Fibroblast of mammary gland (primary cell): ENCODE data around the gene POLR2E.

Source experiments
- DNase-seq: peaks from one replicate; pipeline ENCODE4 v3.0.0-alpha.2; 2010; ENCODE audit warnings: low read depth
- H3K4me3 ChIP-seq: 2 replicates; pipeline ENCODE4 v1.5.1; 2011; ENCODE audit warnings: low read depth, mild to moderate bottlenecking, low read length, moderate library complexity; ENCODE audit not compliant: control insufficient read depth
- TF ChIP-seq, protein P1 (sequence below): conservative IDR thresholded peaks from 2 replicates; pipeline ENCODE4 v1.5.1; 2011; ENCODE audit warnings: low read depth, low read length, inconsistent platforms; ENCODE audit not compliant: control insufficient read depth, insufficient read depth

POLR2E gene

DNA sequence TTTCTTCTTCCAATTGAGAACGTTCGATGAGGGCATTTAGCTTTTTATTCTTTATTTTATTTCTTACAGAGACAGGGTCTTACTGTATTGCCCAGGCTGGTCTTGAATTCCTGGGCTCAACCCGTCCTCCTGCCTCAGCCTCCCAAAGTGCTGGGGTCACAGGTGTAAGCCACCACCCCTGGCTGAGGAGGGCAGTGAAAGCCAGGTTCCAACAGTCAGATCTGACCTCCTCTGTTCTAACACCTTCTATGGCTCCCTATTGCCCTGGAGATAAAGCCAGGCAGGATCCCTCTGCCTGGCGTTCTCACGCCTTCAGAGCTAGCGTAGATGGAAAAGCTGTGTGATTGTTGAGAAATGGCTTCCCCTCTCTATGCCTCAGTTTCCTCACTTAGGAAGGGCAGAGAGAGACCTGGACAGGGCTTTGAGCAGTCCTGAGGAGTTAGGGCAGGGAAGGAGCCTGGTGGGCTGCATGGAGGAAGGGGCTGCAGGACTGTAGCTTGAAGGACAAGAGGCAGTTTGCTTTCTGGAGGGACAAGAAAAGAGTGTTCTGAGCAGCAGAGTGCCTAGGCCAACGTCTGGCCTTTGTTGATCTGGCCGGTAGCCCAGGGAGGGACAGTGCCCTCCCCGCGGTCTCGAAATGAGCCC, 22.7 kb downstream of the POLR2E start:
- no peak for DNase-seq
- H3K4me3 ChIP-seq = no peak overlapping the region
- TF ChIP-seq, protein P1, sequence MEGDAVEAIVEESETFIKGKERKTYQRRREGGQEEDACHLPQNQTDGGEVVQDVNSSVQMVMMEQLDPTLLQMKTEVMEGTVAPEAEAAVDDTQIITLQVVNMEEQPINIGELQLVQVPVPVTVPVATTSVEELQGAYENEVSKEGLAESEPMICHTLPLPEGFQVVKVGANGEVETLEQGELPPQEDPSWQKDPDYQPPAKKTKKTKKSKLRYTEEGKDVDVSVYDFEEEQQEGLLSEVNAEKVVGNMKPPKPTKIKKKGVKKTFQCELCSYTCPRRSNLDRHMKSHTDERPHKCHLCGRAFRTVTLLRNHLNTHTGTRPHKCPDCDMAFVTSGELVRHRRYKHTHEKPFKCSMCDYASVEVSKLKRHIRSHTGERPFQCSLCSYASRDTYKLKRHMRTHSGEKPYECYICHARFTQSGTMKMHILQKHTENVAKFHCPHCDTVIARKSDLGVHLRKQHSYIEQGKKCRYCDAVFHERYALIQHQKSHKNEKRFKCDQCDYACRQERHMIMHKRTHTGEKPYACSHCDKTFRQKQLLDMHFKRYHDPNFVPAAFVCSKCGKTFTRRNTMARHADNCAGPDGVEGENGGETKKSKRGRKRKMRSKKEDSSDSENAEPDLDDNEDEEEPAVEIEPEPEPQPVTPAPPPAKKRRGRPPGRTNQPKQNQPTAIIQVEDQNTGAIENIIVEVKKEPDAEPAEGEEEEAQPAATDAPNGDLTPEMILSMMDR = no peak

GRCh38 chr19:1070931-1071791, 24.0 kb downstream of the POLR2E start:
- TF ChIP-seq, protein P1 = no peak
- H3K4me3 ChIP-seq = no peak overlapping the region
- DNase-seq = no peak

GRCh38 chr19:1070576-1070930, 24.6 kb downstream of the POLR2E start:
- H3K4me3 ChIP-seq = no peak overlapping the region
- DNase-seq = no peak
- TF ChIP-seq, protein P1 = no peak

DNA sequence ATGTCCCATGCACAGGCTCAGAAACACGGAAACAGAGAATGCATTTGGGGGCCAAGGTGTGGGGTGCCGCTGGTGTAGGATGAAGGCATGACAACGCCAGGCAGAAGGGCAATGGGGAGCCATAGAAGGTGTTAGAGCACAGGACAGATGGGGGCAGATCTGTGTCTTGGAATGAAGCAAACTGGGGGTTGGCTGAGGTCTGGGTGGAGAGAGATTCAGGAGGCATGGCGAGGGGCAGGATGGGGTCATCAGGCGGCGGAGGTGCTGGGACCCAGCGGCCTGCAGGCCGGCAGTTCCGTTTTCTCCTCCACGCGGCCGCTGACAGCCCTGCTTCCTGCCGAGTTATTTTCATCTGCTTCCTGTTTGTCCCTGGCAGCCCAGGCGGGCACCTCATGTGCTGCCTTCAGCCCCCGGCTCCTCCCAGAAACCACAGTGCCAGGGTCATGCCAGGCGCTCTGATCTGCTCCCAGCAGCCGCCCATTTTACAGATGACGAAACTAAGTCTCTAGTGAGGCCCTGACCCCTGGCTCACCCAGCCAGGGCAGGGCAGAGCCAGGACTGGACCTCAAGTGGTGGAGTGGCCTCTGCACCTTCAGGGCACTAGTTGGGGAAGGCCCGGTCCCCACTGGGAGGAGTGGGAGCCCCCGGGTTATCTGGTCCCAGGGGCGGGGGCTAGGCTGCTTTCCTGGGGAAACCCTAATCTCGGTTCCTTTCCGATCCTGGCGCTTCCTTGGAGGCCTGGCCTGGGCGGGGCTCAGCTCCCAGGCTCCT, 26.0 kb downstream of the POLR2E start:
- no peak overlapping the region for H3K4me3 ChIP-seq
- DNase-seq = no peak

DNA sequence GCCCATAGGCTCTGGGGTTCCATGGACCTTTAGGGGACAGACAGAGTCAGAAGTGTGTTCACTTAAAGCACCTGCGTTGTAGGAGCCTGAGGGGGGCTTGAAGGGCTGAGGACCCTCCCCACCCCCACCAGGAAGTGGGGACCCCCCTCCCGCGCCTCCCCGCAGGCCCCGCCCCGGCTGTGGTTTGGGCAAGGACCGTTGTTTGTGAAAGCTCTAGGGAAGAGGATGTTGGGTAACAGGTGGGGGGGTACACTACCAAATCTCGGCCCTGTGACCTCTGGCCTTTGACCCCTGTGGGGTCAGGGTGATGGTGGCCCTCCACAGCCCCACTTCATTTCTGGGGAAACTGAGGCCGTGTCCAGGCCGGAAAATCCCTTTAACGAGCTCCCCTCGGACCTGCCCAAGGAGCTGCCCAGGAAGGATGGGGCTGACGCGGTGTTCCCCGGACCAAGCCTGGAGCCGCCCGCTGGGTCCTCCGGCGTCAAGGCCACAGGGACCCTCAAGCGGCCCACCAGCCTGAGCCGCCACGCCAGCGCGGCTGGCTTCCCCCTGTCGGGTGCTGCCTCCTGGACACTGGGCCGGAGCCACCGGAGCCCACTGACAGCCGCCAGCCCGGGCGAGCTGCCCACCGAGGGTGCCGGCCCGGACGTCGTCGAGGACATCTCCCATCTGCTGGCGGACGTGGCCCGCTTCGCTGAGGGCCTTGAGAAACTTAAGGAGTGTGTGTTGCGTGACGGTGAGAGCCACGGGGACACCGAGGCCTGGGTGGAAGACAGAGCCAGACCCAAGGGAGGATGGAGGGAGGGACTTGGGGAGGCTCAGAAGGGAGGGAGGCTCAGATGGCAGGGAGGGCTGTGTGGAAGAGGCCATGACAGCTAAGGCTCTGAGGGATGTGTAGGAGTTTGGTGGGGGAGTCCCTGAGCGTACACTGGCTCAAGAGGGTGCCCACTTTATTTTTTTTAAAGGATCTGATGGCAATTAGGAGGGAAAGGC, 26.9 kb downstream of the POLR2E start:
- no peak overlapping the region for H3K4me3 ChIP-seq
- TF ChIP-seq, protein P1 = no peak
- DNase-seq = no peak

More for the DNA sequence above, 26.0 kb downstream of the POLR2E start:
- TF ChIP-seq, protein P1 = no peak
